HG03520 (cell line): ENCODE measurements around the gene PCP4L1.
"Not testable (repeated sequence)": the region's sequence is repeated elsewhere in the genome, so short reads cannot be mapped to it uniquely, and the experiment has no call there.

Experiments
- ATAC-seq: cut with Tn5 transposase; IDR thresholded peaks from one replicate; pipeline ENCODE4 v1.9.1; 2021; ENCODE audit warnings: mild to moderate bottlenecking, moderate library complexity; ENCODE audit not compliant: unreplicated experiment

PCP4L1 gene

GRCh38 chr1:161313554-161314200 is 55.1 kb downstream of the PCP4L1 start:
- ATAC-seq: no peak

DNA sequence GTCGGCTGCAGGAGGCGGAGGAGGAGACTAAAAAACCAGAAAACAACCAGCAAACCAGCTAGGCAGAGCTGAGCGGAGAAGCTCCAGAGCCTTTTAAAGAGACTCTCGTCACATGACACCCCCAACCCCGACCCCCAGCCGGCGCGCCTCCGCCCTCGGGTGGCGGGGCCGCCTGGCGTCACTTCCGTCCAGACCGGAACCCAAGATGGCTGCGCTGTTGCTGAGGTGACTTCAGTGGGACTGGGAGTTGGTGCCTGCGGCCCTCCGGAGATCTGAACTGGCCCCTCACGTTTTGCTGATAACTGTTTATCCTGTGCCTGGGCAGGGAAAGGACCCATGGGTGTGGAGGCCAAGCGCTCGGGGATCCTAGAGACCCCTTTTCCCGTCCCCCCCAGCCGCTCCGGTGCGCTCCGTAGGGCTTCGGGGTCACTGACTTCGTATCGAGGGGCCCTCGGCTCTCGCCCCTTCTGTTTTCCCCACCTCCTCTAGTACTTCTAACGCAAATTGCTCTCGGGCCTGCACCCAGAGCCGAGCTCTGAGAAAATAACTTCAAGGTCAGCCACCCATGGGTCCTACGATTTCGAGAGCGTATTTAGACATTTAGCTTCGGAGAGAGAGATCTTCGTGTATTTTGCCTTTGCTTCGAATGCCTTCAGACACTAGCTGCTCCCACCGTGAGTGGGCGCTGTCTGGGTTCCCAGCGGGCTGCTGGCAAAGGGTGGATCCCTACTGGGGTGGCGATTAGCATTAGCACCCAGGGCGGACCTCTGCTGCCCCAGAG is 55.8 kb downstream of the PCP4L1 start, which contains the start of gene SDHC:
TSS of gene SDHC (plus strand) at position 181 of the 781 bp plus-strand sequence. CDS start at position 206, 25 bp downstream.
- ATAC-seq: peak; percentile 90

DNA sequence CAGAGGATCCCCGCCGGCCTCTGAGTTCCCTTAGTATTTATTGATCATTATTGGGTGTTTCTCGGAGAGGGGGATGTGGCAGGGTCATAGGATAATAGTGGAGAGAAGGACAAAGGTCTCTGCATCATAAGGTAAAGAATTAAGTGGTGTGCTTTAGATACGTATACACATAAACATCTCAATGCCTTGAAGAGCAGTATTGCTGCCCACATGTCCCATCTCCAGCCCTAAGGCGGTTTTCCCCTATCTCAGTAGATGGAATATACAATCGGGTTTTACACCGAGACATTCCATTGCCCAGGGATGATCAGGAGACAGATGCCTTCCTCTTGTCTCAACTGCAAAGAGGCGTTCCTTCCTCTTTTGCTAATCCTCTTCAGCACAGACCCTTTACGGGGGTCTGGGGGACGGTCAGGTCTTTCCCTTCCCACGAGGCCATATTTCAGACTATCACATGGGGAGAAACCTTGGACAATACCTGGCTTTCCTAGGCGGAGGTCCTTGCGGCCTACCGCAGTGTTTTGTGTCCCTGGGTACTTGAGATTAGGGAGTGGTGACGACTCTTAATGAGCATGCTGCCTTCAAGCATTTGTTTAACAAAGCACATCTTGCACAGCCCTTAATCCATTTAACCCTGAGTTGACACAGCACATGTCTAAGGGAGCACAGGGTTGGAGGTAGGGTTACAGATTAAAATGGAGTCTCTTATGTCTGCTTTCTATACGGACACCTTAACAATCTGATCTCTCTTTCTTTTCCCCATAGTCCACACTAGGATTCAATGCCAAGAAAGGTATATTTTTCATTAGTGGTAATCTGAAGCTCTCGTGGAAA is 57.5 kb downstream of the PCP4L1 start:
- ATAC-seq: not testable (repeated sequence)

GRCh38 chr1:161324020-161324419 is 65.5 kb downstream of the PCP4L1 start:
- ATAC-seq: no peak

GRCh38 chr1:161330346-161330745 is 71.8 kb downstream of the PCP4L1 start:
- no peak for ATAC-seq

- no peak for ATAC-seq
Observed at GRCh38 chr1:161333166-161333565, 74.6 kb downstream of the PCP4L1 start.
